NAMALWA (cell line): ENCODE measurements around the gene MAP1LC3B2.
A peak's percentile ranks its signal among the peaks of the same experiment; 100 is the strongest.

Source experiments
- DNase-seq: peaks from one replicate; pipeline ENCODE4 v3.0.0-alpha.2; 2015; ENCODE audit warnings: low spot score

Gene MAP1LC3B2

DNA sequence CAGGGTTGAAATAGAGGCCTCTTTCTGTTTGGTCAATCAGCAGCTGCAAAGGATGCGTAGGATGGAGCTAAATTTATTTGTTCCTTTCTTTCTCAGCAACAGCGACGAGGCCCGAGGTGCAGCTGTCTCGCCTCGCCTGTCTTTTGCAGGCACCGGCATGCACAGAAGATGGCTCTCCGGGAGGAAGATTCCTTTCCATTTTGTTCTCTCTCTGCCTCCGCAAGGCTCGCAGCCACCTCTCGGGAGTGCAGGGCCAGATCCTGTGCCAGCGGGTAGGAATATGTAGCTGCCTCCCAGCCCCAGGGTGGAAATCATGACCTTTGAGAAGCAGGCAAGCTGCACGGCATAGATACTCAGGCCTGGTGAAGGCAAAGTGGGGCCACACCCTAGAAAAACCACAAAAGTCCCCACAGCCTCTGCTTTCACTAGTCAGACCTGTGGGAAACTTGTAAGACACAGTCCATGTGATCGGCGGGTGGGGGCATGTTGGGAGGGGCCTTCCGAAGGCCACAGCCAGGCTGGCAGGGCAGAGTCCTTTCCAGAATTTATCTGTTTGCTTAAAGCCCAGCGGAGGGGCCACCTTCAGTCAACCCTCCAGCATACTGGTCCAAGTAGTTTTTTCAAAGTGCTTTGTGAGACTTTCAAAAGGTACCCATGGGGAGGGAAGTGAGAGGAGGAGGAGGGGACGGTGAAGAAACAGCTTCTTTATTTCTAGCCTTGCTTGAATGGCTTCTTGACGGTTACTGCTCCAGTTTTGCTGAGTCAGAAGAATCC, at the start of gene MAP1LC3B2:
MAP1LC3B2 (plus strand) TSS at position 220 of the 774 bp plus-strand sequence. CDS start 16,562 bp downstream, outside the sequence.
- peak; percentile 93 for DNase-seq

GRCh38 chr12:116513944-116514343, 45.2 kb upstream of the MAP1LC3B2 start:
- no peak for DNase-seq

DNA sequence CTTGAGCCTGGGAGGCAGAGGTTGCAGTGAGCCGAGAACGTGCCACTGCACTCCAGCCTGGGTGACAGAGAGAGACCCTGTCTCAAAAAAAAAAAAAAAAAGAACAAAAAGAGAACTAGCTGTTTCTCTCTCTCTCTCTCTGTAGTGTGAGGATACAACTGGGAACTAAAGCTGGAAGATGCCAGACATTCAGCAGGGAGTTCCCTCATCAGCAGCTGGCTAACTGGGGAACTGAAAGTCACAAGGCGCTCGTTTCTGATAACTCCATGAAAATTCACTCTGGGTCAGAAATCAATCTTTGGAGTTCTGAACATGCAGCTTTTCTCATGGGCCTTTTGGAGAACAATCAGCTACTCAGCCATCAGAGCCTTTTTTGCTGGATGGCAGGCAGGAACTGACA, 43.5 kb upstream of the MAP1LC3B2 start:
- DNase-seq, result no peak

GRCh38 chr12:116516657-116517056, 42.5 kb upstream of the MAP1LC3B2 start:
- DNase-seq, result no peak

DNA sequence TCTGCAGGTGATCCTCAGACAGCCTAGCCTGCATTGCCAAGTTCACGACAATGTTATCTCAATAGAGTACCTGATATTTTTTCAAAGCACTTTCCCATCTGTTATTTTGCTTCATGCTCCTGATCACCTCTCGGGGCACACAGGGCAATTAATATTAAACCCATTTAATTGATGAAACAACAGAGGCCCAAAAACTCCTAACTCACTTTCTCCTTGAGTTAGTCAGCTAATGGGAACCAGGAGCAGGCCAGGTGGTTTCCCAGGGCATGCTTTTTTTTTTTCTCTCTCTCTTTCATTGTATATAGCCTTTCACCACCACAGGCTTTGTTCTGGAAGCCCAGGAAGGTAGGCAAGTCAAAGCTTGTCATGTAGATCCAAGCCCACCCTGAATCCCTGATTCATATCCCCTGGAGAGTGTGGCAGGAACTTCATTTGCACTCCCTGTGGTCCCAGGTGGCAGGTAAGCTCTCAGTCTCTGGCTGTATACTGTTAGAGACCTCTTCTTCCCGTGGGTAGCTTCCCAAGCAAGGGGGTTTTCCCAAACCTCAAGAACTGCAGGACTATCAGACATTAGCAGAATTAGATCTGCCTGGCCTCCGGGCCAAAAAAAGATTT, 41.6 kb upstream of the MAP1LC3B2 start:
- DNase-seq, result no peak

GRCh38 chr12:116520225-116520760, 38.9 kb upstream of the MAP1LC3B2 start:
- no peak for DNase-seq

GRCh38 chr12:116520801-116521471, 38.2 kb upstream of the MAP1LC3B2 start:
- DNase-seq, result no peak

GRCh38 chr12:116524311-116524710, 34.9 kb upstream of the MAP1LC3B2 start:
- no peak for DNase-seq

DNA sequence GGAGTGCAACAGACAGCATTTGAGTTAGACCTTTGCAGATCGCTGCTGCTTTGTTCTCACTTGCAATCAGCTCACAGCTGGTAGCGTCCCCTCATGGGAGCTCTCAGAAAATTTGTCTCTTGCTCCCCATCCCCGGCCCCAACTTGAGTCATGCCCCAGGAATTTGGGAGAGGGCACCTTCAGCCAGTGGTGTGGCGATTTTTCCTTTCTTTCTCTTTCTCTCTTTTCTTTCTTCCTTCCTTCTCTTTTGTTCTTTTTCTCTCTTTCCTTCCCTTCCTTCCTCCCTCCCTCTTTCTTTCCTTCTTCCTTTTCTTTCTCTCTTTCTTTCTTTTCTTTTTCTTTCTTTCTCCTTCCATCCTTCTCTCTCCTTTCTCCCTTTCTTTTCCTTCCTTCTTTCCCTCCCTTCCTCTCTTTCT, 34.2 kb upstream of the MAP1LC3B2 start:
- no peak for DNase-seq

GRCh38 chr12:116525418-116526001, 33.7 kb upstream of the MAP1LC3B2 start:
- DNase-seq, result no peak

- no peak for DNase-seq
Measured at GRCh38 chr12:116528065-116528464, 31.1 kb upstream of the MAP1LC3B2 start.

GRCh38 chr12:116528498-116528897, 30.7 kb upstream of the MAP1LC3B2 start:
- DNase-seq, result no peak

DNA sequence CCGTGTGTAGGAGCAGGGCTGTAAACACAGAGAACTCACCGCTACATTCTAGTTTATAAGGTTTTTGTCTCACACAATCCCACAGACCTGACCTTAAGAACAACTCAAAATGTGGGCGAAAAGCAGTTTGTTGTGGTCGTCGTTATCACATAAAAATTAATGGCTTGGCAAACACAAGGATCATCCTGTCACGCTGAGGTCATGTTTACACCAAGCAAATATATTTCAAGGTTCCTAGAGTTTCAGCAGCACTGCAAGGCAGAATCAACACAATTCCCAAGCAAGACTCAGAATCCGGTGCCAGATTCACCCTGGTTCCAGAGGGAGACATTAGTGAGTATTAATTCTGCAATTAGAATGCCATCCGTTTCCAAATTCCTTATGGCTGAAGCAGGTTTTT, 30.1 kb upstream of the MAP1LC3B2 start:
- no peak for DNase-seq

- no peak for DNase-seq
Measured at GRCh38 chr12:116529686-116530085, 29.5 kb upstream of the MAP1LC3B2 start.

- DNase-seq, result no peak
Measured at GRCh38 chr12:116532428-116532827, 26.8 kb upstream of the MAP1LC3B2 start.

DNA sequence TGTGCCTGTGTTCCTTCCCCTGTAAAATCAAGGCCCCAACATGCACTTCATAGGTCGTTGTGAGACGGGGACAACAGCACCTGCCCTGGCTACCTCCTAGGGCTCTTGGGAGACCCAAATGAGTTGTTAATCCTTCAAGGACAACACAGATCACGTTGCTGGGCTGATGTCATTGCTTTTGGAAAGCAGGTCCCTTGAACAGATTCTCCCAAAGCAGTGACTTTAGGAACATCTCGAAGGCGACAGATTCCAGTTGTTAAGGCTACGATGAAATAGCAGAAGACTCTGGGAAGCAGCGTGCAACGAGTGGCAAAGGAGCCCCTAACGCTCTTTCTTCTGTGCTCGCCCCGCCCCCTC, 26.2 kb upstream of the MAP1LC3B2 start:
- DNase-seq, result no peak

DNA sequence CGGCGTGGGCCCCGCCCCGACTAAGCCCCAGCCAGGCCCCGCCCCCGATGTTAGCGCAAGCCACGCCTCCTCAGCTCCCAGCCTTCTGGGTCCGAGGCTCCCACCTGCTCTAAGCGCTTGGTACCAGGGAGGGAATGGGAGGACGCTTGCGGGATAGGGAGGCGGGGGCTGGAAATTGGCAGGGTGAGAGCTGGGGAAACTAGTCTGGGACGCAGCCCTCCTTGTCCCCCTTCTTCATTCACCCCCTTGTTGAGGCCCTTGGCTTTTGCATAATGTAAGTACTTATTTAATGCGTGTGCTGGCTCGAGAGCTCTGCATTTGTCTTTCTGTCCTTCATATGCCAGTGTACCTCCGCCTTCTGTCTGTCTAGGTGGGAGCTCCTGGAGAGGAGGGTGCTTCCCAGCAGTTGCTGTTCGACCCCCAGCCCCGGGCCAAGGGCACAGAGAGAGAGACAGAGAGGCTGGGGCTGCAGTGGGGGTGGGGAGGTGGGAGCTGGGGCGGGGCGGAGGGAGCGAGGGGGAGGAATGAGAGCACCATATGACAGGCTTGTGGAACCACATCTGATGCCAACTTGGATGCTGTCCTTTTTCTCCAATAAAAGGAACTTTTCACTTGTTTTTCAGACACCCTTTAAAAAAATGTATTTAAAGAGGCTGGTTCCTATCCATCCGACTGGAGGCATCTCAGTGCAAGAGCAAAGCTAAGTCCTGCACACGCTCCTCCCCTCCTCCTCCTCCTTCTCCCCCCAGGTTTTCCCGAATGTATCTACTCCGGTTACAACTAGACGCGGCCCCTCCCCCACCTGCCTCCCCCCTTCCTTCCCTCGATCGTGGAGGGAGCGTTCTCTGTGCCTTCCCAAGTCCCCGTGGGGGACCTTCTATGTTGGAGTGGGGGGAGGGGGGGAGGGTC, 25.6 kb upstream of the MAP1LC3B2 start:
- DNase-seq, result peak; percentile 77

DNA sequence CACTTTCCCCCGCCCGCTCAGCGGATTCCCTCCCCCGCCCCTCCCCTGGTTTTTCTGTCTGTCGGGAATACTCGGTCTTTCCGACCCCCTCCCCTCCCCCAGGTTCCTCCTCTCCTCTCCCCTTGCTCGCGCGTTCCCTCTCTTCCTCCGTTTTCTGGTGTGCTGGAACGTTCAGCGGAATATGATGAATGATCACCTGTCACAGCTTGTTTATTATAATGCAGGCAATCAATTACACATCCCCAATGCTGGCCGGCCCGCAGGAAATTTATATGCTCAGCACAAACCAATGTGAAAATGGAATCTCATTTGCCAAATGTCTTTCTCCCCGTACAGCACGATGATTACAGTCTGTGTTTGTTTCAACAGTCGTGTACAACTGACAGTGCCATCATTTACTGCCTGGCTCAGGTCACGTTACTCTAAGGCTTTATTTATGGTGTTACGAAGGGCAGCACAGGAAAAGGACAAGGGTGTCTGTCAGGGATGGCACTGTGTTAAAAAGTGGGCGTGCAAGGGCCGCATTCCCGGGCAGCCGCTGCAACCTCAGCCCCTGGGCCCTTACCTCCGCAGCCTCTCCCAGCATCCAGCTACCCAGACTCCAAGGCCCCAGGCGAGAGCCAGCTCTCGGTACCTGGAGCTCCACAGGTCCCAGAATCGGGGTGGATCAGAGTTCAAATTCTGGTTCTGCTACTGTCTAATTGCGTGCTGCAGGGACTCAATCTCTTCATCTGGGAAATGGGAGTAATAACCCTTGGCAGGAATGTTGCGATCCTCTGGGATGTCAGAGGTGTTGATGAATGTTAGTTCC, 24.7 kb upstream of the MAP1LC3B2 start:
- peak; percentile 6 for DNase-seq

GRCh38 chr12:116535241-116535640, 23.9 kb upstream of the MAP1LC3B2 start:
- no peak for DNase-seq

- DNase-seq, result no peak
Measured at GRCh38 chr12:116537101-116537904, 21.9 kb upstream of the MAP1LC3B2 start.
